ENCODE measurements around the gene TBL3.

- TF ChIP-seq POLR2AphosphoS5 (IDR thresholded peaks at IDR 0.05) = no peak
- TF ChIP-seq CTCF (IDR thresholded peaks at IDR 0.05) = no peak
- no peak for TF ChIP-seq POLR2A (IDR thresholded peaks at IDR 0.05)
These were observed 18.2 kb downstream of the TBL3 start for GRCh38 chr16:1990101-1990350.

All from suprapubic skin (tissue), 4 donors.